ENCODE data around the gene CSMD2.

Gene CSMD2

DNA sequence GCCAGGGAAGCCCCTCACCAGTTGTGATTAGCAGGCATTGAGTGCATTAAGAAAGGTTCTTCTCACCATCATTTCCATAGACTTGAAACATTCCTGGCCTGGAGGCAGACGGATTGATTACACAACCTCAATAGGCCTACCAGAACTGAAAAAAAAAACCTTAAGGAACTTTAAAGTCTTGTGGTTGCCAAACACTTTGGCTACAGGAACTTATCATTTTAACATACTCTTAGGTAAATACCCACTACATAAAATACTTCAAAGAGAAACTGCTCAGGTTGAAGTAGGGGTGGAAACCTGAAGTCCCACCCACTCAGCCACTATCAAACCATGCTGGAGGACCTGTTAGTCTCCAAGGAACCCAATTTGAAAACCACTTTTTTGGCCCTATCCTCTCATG lies 323.5 kb downstream of the CSMD2 start:
- no peak for DNase-seq

DNA sequence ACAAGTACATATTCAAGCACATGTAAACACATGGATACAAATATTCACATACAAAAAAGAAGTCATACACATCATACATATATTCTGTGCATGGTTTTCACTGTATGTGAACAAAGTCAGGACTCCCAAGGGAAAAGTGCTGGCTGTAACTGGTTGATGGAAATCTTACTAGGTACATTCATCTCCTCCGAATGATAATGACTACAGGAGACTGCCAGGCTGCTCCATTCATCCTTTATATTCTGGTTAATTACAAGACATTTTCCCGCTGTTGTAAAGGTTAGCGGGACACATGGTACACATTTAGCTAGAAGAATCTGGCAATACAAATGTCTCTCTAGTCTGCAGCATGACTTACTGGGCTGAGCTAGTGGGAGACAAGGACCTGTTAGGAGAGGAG lies 327.4 kb downstream of the CSMD2 start:
- DNase-seq = no peak

GRCh38 chr1:33836911-33837310 lies 328.1 kb downstream of the CSMD2 start:
- no peak for DNase-seq

DNA sequence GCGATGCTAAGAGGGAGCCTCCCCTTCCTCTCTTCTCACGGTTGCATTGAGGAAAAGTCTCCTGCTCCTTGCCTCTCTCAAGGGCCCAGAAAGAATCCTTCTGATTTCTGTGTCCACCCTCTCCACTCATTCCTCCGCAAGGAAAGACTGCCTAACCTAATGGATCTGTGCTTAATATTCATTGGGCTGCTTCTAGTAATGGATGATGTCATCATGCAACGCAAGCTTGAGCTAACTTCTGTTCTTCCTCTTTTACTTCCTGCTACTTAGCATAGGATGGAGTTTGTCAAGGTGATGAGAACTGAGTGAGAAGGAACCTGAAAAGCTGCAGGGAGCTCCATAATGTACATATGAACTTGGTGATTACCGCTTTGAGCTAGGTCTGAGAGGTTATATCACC lies 336.4 kb downstream of the CSMD2 start:
- no peak for DNase-seq

DNA sequence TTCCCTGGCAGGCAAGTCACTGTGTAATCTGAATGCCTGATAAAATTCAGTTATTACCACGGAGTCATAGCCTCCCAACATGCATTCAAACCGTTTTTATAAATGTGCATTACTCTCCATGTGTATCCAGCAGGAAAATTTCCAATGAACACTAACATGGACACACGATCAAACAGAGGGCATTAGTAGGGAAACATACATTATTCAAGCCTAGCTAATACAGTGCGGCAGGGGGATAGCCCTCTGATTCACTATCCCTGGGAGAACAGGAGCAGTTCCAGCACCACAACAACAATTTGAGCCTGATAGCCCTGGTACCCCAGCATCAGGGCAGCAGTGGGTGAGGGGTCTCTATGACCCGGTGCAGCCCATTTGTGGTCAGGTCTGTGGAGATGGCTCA lies 337.0 kb downstream of the CSMD2 start:
- no peak for DNase-seq

DNA sequence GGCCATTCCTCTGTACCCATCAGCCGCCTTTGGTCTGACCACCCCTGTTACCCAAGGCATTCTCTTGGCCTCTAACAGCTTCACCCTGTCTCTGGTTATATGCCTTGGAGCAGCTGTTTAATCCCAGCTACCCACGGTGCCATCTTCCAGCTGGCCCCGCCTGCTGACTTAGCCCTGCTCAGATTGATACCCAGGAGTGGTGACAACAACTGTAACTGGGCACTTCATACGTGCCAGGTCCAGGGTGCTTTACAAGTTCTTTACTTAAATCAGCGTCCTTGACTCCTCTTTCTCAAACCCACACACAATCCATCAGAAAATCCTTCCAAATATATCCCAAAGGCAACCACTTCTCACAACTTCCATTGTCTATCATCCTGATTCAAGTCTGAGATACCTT lies 338.3 kb downstream of the CSMD2 start:
- DNase-seq = no peak

DNA sequence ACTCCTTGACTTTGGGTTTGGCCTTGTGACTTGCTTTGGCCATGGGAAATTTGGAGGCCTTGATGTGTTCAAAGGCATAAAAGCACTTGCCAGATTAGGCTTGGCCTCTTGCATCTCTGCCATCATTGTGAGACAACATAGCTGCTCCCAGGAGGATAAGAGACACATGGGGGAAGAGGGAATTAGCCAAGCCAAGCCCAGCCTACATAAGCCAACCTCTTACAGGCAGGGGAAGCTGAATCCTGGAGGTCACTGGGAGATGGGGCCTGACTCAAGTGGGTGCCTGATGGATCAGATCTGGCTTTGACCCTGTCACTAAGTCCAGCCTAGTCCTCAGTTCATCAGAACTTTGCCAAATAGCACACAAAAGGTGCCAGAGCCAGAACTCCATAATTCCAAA lies 338.7 kb downstream of the CSMD2 start:
- no peak for DNase-seq

DNA sequence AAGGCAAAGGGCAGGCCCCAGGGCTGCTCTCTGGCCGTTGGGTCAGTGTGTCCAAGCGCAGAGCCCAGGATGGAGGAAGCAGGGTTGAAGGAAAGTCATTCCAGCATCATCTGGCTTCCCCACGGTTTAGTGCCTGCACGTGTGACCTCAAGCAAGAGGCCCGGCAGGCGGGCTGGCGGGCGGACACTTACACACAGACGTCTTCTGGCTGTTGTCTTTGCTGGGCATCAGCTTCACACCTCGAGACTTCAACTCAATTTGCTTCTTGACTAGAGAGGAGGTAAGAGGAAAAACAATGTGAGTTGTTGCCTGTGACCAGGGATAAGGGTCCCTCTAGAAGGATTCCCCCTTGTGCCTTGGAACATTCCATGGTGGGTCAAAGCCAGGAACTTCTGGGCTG lies 339.5 kb downstream of the CSMD2 start:
- no peak for DNase-seq

DNA sequence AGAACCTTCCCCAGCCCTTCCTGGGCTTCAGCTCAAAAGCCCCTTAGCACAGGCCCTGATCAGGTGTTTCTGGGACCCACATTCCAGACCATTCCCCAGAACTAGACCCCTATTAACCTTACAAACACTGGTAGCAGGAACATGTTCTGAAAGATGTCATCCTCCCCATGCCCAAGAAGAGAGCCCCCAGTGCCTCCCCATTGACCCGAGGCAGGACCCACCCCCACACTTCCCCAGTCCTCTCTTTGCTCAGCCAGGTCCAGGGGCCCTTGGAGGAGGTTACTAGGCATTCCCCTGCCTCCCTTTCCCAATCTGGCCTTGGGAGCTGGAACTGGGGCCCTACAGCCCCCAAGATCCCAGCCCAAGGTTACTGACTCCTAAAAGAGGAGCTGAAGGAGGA lies 340.1 kb downstream of the CSMD2 start:
- no peak for DNase-seq

DNA sequence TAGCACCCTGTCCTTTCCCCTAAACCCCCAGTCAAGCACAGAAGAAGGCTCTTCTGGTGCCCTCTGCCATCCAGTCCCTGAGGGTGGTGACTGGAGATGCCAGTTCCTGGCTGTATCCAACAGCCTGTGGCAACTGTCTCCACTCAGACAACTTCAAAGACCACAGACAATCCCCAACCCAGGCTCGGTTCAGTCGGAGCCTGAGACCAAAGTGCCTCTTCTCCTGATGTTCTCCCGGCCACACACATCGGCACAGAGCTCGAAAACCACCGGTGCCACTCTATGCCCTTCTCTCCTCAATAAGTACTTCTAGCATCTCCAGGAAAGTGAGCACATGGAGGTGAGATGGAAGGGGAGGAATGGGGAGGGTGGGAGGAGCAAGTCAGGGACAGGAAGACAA lies 340.7 kb downstream of the CSMD2 start:
- DNase-seq = no peak

DNA sequence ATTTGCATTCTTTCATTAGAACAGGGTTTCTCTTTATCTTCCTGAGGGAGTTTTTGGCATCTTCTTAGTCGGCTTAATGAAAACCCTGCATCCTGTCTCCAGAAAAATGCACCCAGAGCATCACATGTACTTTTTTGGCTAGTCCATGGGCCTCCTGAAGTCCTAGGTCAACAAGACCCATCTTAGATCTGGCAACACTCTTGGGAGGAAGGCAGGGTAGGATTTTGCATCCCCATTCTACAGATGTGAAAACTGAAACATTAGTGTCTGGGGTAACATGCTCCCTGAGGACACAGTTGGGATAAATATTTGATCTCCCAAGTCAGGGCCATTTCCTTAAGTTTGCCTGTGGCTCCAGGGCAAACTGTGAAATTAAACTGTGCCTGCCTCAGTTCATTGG lies 341.2 kb downstream of the CSMD2 start:
- no peak for DNase-seq

- DNase-seq = no peak
Measured at GRCh38 chr1:33823401-33823800, 341.6 kb downstream of the CSMD2 start.

DNA sequence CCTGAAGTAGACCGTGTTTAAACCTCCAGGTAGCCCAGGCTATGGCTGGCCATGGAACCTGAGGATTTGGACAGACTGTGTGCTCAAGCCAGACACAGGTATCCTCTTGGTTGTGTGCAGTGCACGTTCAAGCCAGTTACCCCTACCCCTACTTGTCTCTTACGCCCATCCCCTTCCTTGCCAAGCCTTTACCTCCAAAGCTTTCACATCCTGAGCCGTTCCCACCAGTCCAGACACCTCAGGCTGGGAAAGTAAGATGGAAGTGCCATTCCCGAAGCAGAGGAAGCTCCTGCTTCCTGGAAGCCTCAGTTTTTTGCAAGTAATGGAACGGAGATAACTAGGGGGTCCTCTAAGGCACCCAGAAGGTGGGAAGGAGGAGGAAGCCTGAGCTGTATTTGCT lies 342.6 kb downstream of the CSMD2 start:
- DNase-seq = no peak

- no peak for DNase-seq
Measured at GRCh38 chr1:33821291-33821690, 343.7 kb downstream of the CSMD2 start.

DNA sequence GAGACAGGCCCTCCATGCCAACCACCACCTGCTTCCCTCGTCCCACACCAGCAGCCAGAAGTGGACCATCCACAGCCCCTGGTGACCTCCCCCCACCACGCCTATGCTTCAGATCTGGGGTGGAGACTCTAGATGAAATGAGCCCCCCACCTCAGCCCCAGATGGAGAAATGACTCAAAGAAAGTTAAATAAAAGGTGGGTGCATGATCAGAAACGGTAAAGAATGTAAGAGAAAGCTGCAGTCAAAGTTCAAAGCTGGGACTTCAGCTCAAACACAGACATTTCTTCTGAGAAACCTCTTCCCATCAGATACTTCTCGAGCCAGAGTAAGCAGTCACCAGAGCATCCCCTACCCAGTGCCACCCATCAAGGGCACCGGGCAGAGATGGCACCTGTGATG lies 344.2 kb downstream of the CSMD2 start:
- DNase-seq = no peak

- no peak for DNase-seq
Measured at GRCh38 chr1:33819913-33820311, 345.1 kb downstream of the CSMD2 start.

DNA sequence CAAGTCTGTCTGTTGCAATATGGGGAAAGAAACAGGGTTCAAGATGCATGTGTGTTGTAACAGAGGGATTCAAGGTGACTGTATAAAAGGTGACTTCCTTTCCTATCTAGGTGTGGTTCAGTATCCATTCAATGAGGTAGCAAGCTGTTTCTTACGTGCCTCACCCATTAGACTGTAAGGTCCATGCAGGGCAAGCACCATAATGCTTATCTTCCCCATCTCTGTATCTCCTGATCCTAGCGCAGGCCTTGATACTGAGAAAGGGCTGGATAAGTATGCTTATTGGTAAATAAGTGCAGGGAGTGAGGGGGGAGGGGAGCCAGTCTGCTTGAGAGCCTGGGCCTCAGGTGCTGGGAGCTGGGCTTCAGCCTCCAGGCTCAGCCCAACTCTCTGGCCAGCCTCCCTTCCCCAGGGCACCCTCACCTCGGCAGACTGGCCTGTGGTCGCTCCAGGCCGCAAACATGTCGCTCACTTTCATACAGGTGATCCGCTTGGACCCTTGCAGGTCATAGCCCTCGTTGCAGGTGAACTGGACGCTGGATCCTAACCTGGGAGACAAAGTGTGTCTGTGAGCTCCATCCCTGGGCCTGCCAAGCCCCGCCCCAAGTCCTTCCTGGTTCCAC lies 345.6 kb downstream of the CSMD2 start:
- DNase-seq = no peak

- DNase-seq = no peak
Measured at GRCh38 chr1:33818071-33818470, 347.0 kb downstream of the CSMD2 start.

GRCh38 chr1:33815061-33815460 lies 350.0 kb downstream of the CSMD2 start:
- DNase-seq = no peak

DNA sequence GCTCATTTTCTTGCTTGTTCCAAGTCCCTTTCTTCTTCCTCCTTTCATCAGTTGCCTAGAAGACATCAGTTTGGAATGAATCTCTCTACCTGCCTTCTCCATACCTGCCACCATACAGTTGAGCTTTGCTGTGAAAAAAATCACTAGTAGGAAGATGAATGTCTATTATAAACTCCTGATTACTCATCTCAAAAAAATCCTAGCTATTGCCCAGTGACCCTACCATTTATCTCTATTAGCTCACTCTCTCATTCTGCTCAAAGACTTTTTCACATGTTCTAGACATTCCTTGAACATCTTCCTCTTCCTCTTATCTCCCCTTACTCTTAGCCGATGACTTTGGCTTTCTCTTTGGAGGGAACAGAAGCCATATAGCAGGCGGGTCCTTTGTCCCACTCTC lies 350.9 kb downstream of the CSMD2 start:
- no peak for DNase-seq

GRCh38 chr1:33810571-33810970 lies 354.5 kb downstream of the CSMD2 start:
- DNase-seq = no peak

- no peak for DNase-seq
Measured at GRCh38 chr1:33805988-33806387, 359.0 kb downstream of the CSMD2 start.

DNA sequence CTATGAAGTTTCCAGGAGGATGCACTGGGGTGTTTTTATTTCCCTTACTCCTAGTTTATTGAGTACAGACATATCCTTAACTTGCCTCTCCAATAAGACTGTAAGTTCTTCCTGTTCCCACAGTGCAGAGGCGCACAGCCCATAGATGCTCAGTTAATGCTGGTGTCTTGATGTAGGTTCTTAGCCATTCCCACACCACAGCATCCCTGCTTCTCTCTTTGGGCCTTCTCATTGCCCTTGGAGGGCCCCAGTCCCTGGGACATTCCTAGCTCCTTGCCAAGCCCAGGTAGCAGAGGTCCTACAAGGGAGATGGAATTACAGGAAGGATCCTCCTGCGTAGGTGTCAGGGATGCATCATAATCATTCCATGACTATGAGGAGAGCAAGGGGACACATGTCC lies 362.8 kb downstream of the CSMD2 start:
- DNase-seq = no peak

GRCh38 chr1:33797849-33798248 lies 367.2 kb downstream of the CSMD2 start:
- DNase-seq = no peak

DNA sequence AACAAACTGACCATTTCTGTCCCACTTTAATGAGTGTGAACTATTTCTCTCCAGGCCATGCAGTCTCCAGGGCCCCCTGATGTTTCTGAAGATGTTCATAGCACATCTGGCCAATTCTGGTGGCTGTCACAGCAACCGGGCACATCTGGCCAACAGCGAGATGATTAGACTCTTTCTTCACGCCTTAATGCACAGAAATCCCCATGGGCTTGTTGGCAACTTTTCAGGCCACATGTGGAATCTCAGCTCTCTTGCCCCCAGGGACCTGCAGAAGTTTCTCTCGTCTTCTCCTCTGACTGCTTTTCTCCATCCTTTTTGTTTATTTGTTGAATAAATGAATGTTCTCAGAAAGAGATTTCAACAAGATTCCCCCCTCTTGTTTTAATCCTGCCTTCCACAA lies 372.4 kb downstream of the CSMD2 start:
- no peak for DNase-seq

- no peak for DNase-seq
Measured at GRCh38 chr1:33792216-33792615, 372.8 kb downstream of the CSMD2 start.
